Stimulated activated CD8-positive, alpha-beta memory T cell treated with anti-CD3 and anti-CD28 coated beads, Interleukin-7, amount 100 ng/mL, for 24 hours (primary cell): ENCODE data around the gene FBLN7.

Experiments
- DNase-seq: peaks from one replicate; pipeline ENCODE4 v3.0.0-alpha.2; 2020; ENCODE audit warnings: low read depth

FBLN7 gene

DNA sequence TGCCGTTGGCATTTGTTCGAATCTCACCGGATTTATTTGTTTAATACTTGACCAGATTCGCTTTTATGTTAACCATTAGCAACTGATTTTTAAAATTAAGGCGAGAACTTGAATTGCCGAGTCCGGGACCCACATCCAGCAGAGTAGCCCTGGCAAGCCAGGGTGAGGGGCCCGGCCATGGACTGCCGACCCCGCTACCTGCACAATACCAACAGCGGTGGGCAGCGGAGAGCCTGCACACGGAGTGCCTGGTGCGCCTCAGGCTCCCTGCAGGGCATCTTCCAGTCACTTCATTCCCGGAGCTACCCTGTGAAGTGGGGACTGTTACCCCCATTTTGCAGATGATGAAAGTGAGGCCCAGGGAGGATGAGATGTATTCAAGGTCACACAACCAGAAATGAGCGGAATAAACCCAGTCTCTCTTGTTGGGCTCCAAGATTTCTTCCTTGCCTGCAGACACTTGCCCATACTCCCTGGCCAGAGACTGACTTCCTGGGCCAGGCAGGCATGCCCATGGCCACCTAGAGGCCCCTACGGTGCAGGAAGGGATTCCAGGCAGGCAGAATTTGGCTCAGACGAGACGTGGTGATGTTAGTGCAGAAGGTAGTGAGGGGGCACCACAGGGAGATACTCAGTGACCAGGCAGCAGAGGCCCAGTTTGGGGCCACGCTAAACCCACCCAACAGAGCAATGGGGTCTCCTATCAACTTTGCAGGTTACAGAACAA is 2.9 kb downstream of the FBLN7 start:
- DNase-seq: no peak

- no peak for DNase-seq
These were observed 3.4 kb downstream of the FBLN7 start for GRCh38 chr2:112141626-112142007.

GRCh38 chr2:112142525-112143078 is 4.4 kb downstream of the FBLN7 start:
- no peak for DNase-seq

- DNase-seq: no peak
These were observed 5.0 kb downstream of the FBLN7 start for GRCh38 chr2:112143150-112143549.

DNA sequence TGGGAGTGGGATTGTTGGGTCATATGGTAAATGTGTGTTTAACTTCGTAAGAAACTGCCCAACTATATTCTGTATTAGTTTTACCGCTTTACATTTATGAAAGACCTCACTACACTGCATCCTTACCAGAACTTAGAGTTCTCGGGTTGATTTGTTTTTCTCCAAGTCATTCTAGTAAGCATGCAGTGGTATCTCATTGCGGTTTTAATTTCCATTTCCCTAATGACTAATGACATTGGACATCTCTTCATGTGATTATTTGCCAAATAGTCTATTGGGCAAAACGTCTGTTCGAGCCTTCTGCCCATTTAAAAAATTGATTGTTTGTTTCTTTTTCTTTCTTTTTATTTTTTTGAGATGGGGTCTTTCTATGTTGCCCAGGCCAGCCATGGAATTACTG is 6.8 kb downstream of the FBLN7 start:
- no peak for DNase-seq

- no peak for DNase-seq
These were observed 9.4 kb downstream of the FBLN7 start for GRCh38 chr2:112147382-112148168.

- no peak for DNase-seq
These were observed 10.3 kb downstream of the FBLN7 start for GRCh38 chr2:112148477-112148876.

GRCh38 chr2:112149194-112149593 is 11.0 kb downstream of the FBLN7 start:
- DNase-seq: no peak

DNA sequence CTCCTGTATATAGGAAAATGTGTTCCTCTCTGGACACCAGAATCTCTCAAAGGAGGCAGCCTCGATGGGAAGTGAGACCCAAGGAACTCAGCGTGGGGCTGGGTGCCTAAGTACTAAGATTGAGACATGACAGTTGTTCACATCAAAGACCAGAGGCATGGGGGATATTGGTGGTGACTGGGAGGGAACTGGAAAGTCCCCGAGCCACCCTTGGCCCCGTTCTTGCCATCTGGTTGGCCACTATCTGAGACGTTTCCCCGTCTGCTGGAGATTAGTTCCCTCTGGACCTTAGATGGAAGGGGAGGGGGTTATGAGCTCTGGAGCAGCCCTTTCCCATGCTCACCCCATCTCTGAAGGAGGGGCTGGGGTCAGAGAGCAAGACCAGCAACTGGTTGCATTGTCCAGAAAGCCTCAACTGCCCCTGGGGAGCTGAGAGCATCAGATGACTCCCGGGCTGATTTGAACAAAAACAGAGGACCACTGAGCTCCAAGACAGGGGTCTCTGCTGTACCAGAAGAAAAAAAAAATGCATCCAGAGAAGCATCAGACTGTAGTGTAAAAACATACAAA is 11.8 kb downstream of the FBLN7 start:
- DNase-seq: no peak

GRCh38 chr2:112150447-112150846 is 12.3 kb downstream of the FBLN7 start:
- no peak for DNase-seq

DNA sequence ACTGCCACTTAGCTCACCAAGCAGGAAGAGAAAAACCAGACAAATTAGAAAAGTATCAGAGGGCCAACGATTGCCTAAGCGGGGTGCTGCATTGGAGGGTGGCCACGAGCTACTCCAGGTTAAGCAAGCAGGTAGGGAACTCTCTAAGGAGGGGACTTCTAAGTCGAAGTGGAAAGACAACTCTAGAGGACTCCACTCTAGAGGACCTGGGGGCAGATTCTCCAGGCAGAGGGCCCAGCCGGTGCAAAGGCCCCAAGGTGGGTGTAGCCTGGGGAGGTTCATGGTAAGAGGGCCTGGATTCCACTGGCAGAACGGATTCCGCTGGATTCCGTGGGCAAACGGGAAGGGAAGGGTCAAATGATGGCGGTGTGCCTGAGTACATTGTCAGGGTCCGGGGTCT is 12.7 kb downstream of the FBLN7 start:
- DNase-seq: no peak

- no peak for DNase-seq
These were observed 13.1 kb downstream of the FBLN7 start for GRCh38 chr2:112151271-112151670.

DNA sequence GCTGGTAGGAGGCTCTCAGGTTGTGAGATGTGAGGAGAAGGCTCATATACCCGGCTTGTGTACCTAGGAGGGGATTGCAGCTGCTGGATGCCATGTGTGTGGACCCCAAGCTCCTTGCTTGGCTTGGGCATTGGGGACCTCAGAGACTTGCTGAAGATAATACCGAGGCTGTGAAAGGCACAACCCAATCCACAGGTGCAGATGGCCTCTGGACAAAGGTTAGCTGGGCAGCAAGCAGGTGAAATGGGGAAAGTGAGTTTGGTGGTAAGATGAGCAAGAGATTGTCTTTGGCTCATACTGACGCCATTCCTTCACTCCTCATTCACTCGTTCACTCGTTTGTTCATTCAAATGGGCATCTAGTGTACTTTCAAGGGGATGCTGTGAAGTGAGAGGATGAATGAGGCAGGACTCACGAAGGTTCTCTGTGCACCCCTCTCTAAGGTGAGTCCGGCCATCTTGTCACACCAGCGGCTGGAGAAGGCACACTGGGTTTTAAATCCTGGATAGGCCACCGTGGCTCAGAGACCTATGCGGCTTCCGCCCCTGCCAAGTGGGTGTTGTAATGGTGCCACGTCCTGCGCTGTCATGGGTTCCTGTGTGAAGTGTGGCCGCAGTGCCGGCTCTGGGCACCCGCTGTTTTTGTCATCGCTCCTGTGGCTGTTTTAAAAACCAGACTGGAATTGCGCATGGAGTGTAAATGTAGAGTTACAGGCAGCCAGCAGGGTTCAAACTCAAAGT is 13.7 kb downstream of the FBLN7 start:
- no peak for DNase-seq

DNA sequence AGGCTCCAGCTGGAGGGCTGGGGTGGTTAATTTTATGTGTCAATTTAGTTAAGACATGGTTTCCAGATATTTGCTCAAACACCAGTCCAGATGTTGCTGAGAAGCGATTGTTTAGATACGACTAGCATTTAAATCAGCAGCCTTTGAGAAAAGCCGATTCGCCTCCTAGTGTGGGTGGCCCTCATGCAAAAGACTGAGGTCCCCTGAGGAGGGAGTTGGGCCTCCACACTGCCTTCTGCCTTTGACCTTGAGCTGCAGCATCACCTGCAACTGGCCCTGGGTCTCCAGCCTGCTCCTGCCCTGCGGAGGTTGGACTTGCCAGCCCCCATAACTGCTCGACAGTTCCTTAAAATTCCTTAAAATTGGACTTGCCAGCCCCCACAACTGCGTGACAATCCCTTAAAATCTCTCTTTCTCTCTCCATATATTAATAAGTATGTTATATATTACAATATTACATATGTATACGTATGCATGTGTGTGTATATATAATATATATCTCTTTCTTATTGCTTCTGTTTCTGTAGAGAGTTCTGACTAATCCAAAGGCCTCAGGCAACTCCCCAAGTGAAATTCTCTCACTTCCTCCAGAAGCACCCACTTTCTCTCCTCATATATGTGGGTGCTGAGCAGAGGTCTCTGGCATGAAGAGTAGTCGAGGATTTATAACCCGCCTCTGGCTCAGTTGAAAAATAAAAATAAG is 14.4 kb downstream of the FBLN7 start:
- no peak for DNase-seq

DNA sequence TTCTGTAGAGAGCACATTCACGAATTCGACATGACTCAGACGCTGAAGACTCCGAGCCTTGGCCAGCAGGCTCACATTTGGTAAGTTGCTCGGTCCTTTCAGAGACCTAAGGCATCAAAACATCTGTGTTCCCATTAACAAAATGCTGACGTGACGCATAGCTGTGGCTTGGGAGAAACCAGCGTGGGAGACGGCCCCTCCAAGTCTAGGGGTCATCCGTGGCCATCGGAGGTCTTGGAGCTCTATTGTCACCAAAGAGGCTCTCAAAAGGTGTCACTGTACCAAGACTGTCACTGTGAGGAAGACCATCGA is 14.9 kb downstream of the FBLN7 start:
- no peak for DNase-seq

DNA sequence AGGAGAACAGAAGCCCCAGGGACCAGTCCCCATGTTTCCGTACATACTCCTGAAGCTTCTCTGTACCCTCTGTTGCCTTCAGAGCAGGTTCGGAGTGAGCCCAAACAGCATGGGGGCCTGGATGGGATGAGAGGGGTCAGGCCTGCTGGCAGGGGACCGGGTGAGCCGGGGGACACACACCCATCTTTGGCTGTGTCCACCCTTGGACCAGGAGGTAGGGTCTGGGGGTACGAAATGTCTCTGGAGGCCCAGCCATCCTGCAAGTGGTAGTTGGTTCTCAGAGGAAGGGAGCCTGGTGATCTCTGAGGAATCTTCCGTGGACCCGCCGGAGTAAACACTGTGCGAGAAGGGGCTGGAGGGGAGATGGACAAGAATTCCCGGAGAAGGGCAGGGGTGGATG is 15.3 kb downstream of the FBLN7 start:
- no peak for DNase-seq

- no peak for DNase-seq
These were observed 16.3 kb downstream of the FBLN7 start for GRCh38 chr2:112154246-112155117.

- no peak for DNase-seq
These were observed 17.4 kb downstream of the FBLN7 start for GRCh38 chr2:112155331-112156151.

DNA sequence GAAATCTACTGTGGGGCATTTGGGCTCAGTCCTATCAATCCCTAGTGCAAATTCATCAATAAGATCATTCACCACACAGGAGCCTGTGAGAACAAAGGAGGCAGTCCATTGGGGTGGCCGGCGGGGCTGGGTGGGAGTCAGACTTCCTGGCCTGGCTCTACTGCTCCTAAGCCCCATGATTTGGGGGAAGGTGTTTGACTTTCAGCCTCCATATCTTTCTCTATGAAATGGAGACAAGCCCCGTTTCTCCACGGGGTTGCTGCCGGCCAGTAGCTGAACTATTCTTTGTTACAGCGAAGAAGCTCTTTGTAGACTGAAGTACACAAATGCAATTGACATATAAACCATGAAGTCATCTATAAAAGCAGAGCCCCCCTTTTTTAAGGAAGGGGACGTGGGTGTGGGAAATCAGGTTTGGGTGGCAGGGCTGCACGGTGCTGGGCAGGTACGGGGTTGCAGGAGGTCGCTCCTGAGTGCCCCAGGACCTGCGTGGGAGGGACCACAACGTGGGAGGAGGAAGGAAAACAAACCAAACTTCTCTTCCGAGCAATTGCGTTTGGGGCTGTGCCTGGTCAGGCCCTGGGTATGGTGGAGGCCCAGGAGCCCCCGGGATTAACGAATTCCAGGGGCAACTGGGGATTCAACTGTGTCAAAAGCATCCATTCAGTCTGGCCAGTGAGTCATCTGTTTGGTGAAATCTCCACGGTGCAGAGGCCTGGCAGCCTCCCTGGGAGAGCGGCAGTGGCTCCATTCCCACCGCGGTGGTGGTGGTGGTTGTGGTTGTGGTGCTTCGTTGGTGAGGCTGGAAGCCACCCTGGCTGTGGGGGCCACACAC is 18.2 kb downstream of the FBLN7 start:
- no peak for DNase-seq
